Lower lobe of right lung (tissue), 2 donors: Measurements from ENCODE around the gene IGFALS. TPM values are rescaled to one million over a fixed set of nuclear protein-coding genes. Genes with fewer than 3 reads are reported as not detected.

Experiments
- ATAC-seq, 2 donors: fragments of 200-7000 bp; cut with Tn5 transposase; one replicate each; pipeline ENCODE4 v1.9.1; 2020 to 2022; ENCODE audit warnings: mild to moderate bottlenecking in 2 of 2, moderate library complexity in 2 of 2
- DNase-seq: peaks from one replicate; pipeline ENCODE4 v3.0.0-alpha.2; 2020
- H3K27ac ChIP-seq: fragments of 200-600 bp; one replicate; pipeline ENCODE4 v1.8.0; 2022
- H3K27me3 ChIP-seq: fragments of 200-600 bp; one replicate; pipeline ENCODE4 v1.8.0; 2022; ENCODE audit warnings: low read depth
- H3K36me3 ChIP-seq: fragments of 200-600 bp; one replicate; pipeline ENCODE4 v1.8.0; 2022; ENCODE audit warnings: mild to moderate bottlenecking
- H3K4me1 ChIP-seq: fragments of 200-600 bp; one replicate; pipeline ENCODE4 v1.8.0; 2022
- H3K4me3 ChIP-seq: fragments of 200-600 bp; one replicate; pipeline ENCODE4 v1.8.0; 2022; ENCODE audit warnings: mild to moderate bottlenecking
- H3K9me3 ChIP-seq: fragments of 200-600 bp; one replicate; pipeline ENCODE4 v1.8.0; 2022
- CTCF ChIP-seq: fragments of 200-600 bp; IDR thresholded peaks from one replicate; pipeline ENCODE4 v1.8.0; 2022; ENCODE audit warnings: antibody characterized with exemption, mild to moderate bottlenecking
- intact Hi-C: fragments of 100-400 bp; cut with DNase I; formaldehyde crosslinking; loops from one replicate; pipeline ENCODE4 v1.11.0; 2022
- total RNA-seq: library from RNA; stranded (reverse); fragmentation: NEBNext Ultra II Directional; extraction: Animal tissue kit (Norgen Biotek cat#: 25700); gene quantifications from one replicate; pipeline ENCODE4 v1.2.1, GENCODE V29; 2021
- donor health status: DM: no; HTN: yes; CAD: no; lungs with severe emphysema.

Gene IGFALS
- total RNA-seq, 1 donor from 2014 or later: 0.97 TPM

GRCh38 chr16:1763521-1764511, 29.7 kb downstream of the IGFALS start:
- Histone ChIP-seq H3K9me3 (no peaks in the 10 kb centered on the region), H3K4me1 (no peaks in the 10 kb centered on the region), H3K36me3 (peaks cover 91% of the 10 kb centered on the region), H3K27me3 (no peaks in the 10 kb centered on the region), H3K4me3 (no peak overlapping the region), H3K27ac (no peak overlapping the region)
- intact Hi-C loops: no loop called here
- no peak for DNase-seq
- ATAC-seq: no peak
- no peak for TF ChIP-seq CTCF

- H3K27ac ChIP-seq: no peak overlapping the region
- H3K9me3 ChIP-seq: no peaks in the 10 kb centered on the region
- no peaks in the 10 kb centered on the region for H3K4me1 ChIP-seq
- no peaks in the 10 kb centered on the region for H3K27me3 ChIP-seq
- DNase-seq (no peak), ATAC-seq (no peak)
- peaks cover 91% of the 10 kb centered on the region for H3K36me3 ChIP-seq
- intact Hi-C loops: no loop called here
- no peak overlapping the region for H3K4me3 ChIP-seq
- no peak for TF ChIP-seq CTCF
These were observed 30.5 kb downstream of the IGFALS start for GRCh38 chr16:1762879-1763520.

DNA sequence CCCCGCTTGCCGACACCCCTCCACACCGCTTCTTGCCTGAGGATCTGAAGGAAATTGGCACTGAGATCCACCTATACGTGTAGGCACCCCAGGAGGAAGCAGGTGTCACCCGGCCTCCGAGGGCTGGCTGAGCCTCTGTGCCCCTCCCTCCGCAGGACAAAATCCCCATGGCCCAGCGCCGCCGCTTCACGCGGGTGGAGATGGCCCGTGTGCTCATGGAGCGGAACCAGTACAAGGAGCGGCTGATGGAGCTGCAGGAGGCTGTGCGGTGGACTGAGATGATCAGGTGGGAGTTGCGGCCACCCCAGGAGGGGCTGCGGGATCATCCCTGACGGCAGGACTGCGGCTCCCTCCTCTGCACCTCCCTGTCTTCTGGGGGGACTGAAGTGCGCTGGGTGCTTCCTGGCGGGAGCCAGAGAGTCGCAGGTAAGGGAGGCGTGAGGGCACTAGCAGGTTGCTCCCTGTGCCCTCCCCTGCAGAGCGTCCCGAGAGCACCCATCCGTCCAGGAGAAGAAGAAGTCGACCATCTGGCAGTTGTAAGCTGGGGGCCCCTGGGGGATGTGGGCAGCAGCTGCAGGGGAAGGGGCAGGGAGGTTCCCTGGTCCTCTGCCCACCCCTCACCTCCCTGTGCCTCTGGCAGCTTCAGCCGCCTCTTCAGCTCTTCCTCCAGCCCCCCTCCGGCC, 31.2 kb downstream of the IGFALS start:
- DNase-seq (no peak), ATAC-seq (no peak)
- Histone ChIP-seq H3K4me3 (no peak overlapping the region), H3K27me3 (no peaks in the 10 kb centered on the region), H3K36me3 (peaks cover 91% of the 10 kb centered on the region), H3K27ac (no peak overlapping the region), H3K9me3 (no peaks in the 10 kb centered on the region), H3K4me1 (no peaks in the 10 kb centered on the region)
- no peak for TF ChIP-seq CTCF
- intact Hi-C loops: no loop called here

DNA sequence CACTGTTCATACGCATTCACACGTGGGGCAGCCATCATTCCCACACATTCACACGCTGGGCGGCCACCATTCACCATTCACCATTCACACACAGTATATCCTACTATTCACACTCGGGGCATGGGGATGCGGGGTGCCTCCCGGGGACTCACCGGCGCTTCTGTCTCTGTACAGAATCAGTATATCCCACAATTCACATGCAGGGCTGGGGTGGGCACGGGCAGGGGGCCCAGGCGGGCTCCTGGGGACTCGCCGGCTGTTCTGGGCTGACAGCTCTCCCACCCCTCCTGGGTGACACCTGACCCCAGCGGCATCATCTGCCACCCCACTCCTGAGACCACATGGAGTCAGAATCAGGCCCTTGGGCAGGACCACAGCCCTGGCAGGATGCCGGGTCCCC, 31.8 kb downstream of the IGFALS start:
- Histone ChIP-seq H3K4me1 (no peaks in the 10 kb centered on the region), H3K27ac (no peak overlapping the region), H3K9me3 (no peaks in the 10 kb centered on the region), H3K4me3 (no peak overlapping the region), H3K27me3 (no peaks in the 10 kb centered on the region), H3K36me3 (peaks cover 89% of the 10 kb centered on the region)
- no peak for TF ChIP-seq CTCF
- ATAC-seq (no peak), DNase-seq (no peak)
- intact Hi-C loops: no loop called here

GRCh38 chr16:1760911-1761310, 32.6 kb downstream of the IGFALS start:
- H3K36me3 ChIP-seq: peaks cover 81% of the 10 kb centered on the region
- H3K4me1 ChIP-seq: no peaks in the 10 kb centered on the region

More at GRCh38 chr16:1760911-1761310, 32.6 kb downstream of the IGFALS start:
- H3K27ac ChIP-seq: no peak overlapping the region
- no peaks in the 10 kb centered on the region for H3K9me3 ChIP-seq
- no peak for DNase-seq
- no peak for ATAC-seq
- no peaks in the 10 kb centered on the region for H3K27me3 ChIP-seq
- TF ChIP-seq CTCF: no peak
- intact Hi-C loops: no loop called here
- H3K4me3 ChIP-seq: no peak overlapping the region
